Frontal cortex (tissue), 4 donors: ENCODE measurements around the gene KLHL29. TPM values are rescaled to one million over a fixed set of nuclear protein-coding genes. Genes with fewer than 3 reads are reported as not detected.

Experiments used
- DNase-seq, 2 donors: peaks; one replicate each; pipeline ENCODE4 v3.0.0; 2012; ENCODE audit warnings: low spot score in 2 of 2
- FAIRE-seq: peaks from 2 replicates; lab custom pipeline; 2012; peaks lifted over from hg19 to GRCh38; lab: Jason Lieb, UNC
- total RNA-seq: library from RNA; depleted of rRNA; stranded (reverse); fragments of >200 nt; gene quantifications from one replicate; pipeline ENCODE4 v1.2.3, GENCODE V29; 2014
- donor health status: control.
- donor health status: control.
- donor health status: control.

KLHL29 gene
- total RNA-seq, 1 donor from 2014 or later, result 14.3 TPM

- DNase-seq (no peak), FAIRE-seq (no peak)
These were observed 190.1 kb downstream of the KLHL29 start for GRCh38 chr2:23574919-23575654.

GRCh38 chr2:23578964-23579671, 194.1 kb downstream of the KLHL29 start:
- no peak for FAIRE-seq
- no peak for DNase-seq

GRCh38 chr2:23579674-23580073, 194.7 kb downstream of the KLHL29 start:
- DNase-seq (no peak), FAIRE-seq (no peak)

GRCh38 chr2:23583467-23583866, 198.5 kb downstream of the KLHL29 start:
- DNase-seq (no peak), FAIRE-seq (no peak)

- FAIRE-seq (no peak), DNase-seq (no peak)
These were observed 199.2 kb downstream of the KLHL29 start for GRCh38 chr2:23584054-23584745.

GRCh38 chr2:23585273-23586170, 200.5 kb downstream of the KLHL29 start:
- no peak for DNase-seq
- FAIRE-seq, result no peak

- no peak for DNase-seq
- FAIRE-seq, result no peak
These were observed 201.8 kb downstream of the KLHL29 start for GRCh38 chr2:23586741-23587306.

- no peak for DNase-seq
- FAIRE-seq, result no peak
These were observed 202.4 kb downstream of the KLHL29 start for GRCh38 chr2:23587341-23587880.

- DNase-seq (no peak), FAIRE-seq (no peak)
These were observed 203.1 kb downstream of the KLHL29 start for GRCh38 chr2:23588106-23588505.

GRCh38 chr2:23588508-23589201, 203.7 kb downstream of the KLHL29 start:
- DNase-seq, result no peak
- no peak for FAIRE-seq

- DNase-seq, result no peak
- no peak for FAIRE-seq
These were observed 204.3 kb downstream of the KLHL29 start for GRCh38 chr2:23589220-23589647.

- DNase-seq (no peak), FAIRE-seq (no peak)
These were observed 204.8 kb downstream of the KLHL29 start for GRCh38 chr2:23589739-23590138.

GRCh38 chr2:23590241-23590869, 205.4 kb downstream of the KLHL29 start:
- DNase-seq (no peak), FAIRE-seq (no peak)

GRCh38 chr2:23591111-23591510, 206.1 kb downstream of the KLHL29 start:
- DNase-seq (no peak), FAIRE-seq (no peak)

- FAIRE-seq (no peak), DNase-seq (no peak)
These were observed 207.2 kb downstream of the KLHL29 start for GRCh38 chr2:23592061-23592685.

GRCh38 chr2:23592898-23593751, 208.1 kb downstream of the KLHL29 start:
- FAIRE-seq (no peak), DNase-seq (no peak)
